BJ (cell line): Measurements from ENCODE around the gene ADGRV1. TPM values are rescaled to one million over a fixed set of nuclear protein-coding genes. Genes with fewer than 3 reads are reported as not detected.

Experiments used
- CTCF ChIA-PET: fragments of 350-600 bp; formaldehyde crosslinking; extraction: SDS; loops from one replicate; lab custom pipeline; 2021; ENCODE audit warnings: antibody characterized with exemption, inconsistent platforms; lab: Yijun Ruan, JAX
- POLR2A ChIA-PET: fragments of 300-600 bp; sonication (Branson Sonifier 250); formaldehyde crosslinking; extraction: SDS; loops from one replicate; lab custom pipeline; 2021; ENCODE audit warnings: antibody characterized with exemption; lab: Charles Lee
- DNase-seq: peaks from one replicate; pipeline ENCODE4 v3.0.0-alpha.2; 2011; ENCODE audit warnings: low read depth
- H3K27me3 ChIP-seq: 2 replicates; pipeline ENCODE4 v1.6.0; 2011; ENCODE audit warnings: low read length; ENCODE audit not compliant: control insufficient read depth, insufficient read depth
- H3K36me3 ChIP-seq: 2 replicates; pipeline ENCODE4 v1.5.1; 2011; ENCODE audit warnings: low read length; ENCODE audit not compliant: control insufficient read depth, insufficient read depth
- H3K4me3 ChIP-seq: 2 replicates; pipeline ENCODE4 v1.5.1; 2011; ENCODE audit warnings: low read depth, mild to moderate bottlenecking, control low read depth, low read length
- CTCF ChIP-seq: IDR thresholded peaks from 2 replicates; pipeline ENCODE4 v1.5.1; 2011; ENCODE audit warnings: low read depth, mild to moderate bottlenecking, control low read depth, inconsistent platforms, low read length, moderate library complexity; ENCODE audit not compliant: insufficient read depth
- polyA plus RNA-seq: library from polyadenylated mRNA; depleted of rRNA; stranded (reverse); fragments of >200 nt; gene quantifications from 2 replicates; pipeline ENCODE4 v1.2.3, GENCODE V29; 2011

The ADGRV1 gene
- polyA plus RNA-seq, 1 experiment, result 0.15 TPM

GRCh38 chr5:90985341-90985740 is 426.7 kb downstream of the ADGRV1 start:
- POLR2A ChIA-PET, result no interaction called here
- CTCF ChIA-PET, result interaction anchor here (1.2 kb wide), 1 partner anchor 10 kb away, joined by 3 read pairs; no protein-coding TSS in a partner anchor

GRCh38 chr5:90987726-90988125 is 429.1 kb downstream of the ADGRV1 start:
- H3K36me3 ChIP-seq, result no peaks in the 10 kb centered on the region
- DNase-seq, result no peak
- no peak overlapping the region for H3K4me3 ChIP-seq
- no peaks in the 10 kb centered on the region for H3K27me3 ChIP-seq
- TF ChIP-seq CTCF, result no peak
- CTCF ChIA-PET, result no interaction called here
- POLR2A ChIA-PET, result interaction anchor here (1.0 kb wide), 1 partner anchor 9 kb away, joined by 5 read pairs; no protein-coding TSS in a partner anchor

More at GRCh38 chr5:90985341-90985740, 426.7 kb downstream of the ADGRV1 start:
- H3K36me3 ChIP-seq, result no peaks in the 10 kb centered on the region
- DNase-seq, result no peak
- no peaks in the 10 kb centered on the region for H3K27me3 ChIP-seq
- TF ChIP-seq CTCF, result no peak
- H3K4me3 ChIP-seq, result no peak overlapping the region

GRCh38 chr5:90991201-90991600 is 432.6 kb downstream of the ADGRV1 start:
- POLR2A ChIA-PET, result no interaction called here
- CTCF ChIA-PET, result interaction anchor here (0.7 to 0.9 kb wide), 2 partner anchors 18 to 74 kb away, joined by 3 read pairs; no protein-coding TSS in a partner anchor
- H3K27me3 ChIP-seq, result no peaks in the 10 kb centered on the region
- no peak for DNase-seq
- H3K36me3 ChIP-seq, result no peaks in the 10 kb centered on the region
- H3K4me3 ChIP-seq, result no peak overlapping the region
- no peak for TF ChIP-seq CTCF

- CTCF ChIA-PET, result interaction anchor here (0.6 to 1.8 kb wide), 2 partner anchors 12 to 93 kb away, joined by 3 to 4 read pairs; no protein-coding TSS in a partner anchor
- no peak for TF ChIP-seq CTCF
Observed at GRCh38 chr5:90994796-90995195, 436.2 kb downstream of the ADGRV1 start.

GRCh38 chr5:90996089-90996488 is 437.5 kb downstream of the ADGRV1 start:
- Histone ChIP-seq H3K36me3 (no peaks in the 10 kb centered on the region), H3K27me3 (no peaks in the 10 kb centered on the region), H3K4me3 (no peak overlapping the region)
- TF ChIP-seq CTCF, result no peak
- ChIA-PET POLR2A (no interaction called here), CTCF (no interaction called here)
- DNase-seq, result no peak

More at GRCh38 chr5:90994796-90995195, 436.2 kb downstream of the ADGRV1 start:
- Histone ChIP-seq H3K27me3 (no peaks in the 10 kb centered on the region), H3K4me3 (no peak overlapping the region), H3K36me3 (no peaks in the 10 kb centered on the region)
- DNase-seq, result no peak
- POLR2A ChIA-PET, result no interaction called here
